GM10248 (cell line): ENCODE measurements around the gene TMOD1.
A peak's percentile ranks its signal among the peaks of the same experiment; 100 is the strongest.

Experiments
- CTCF ChIA-PET: fragments of 300-600 bp; sonication (Branson Sonifier 250); formaldehyde crosslinking; extraction: SDS; loops from one replicate; lab custom pipeline; 2021; ENCODE audit warnings: antibody characterized with exemption; lab: Yijun Ruan, JAX
- POLR2A ChIA-PET: fragments of 350-650 bp; sonication (Branson Sonifier 250); formaldehyde crosslinking; extraction: SDS; loops from one replicate; lab custom pipeline; 2020; ENCODE audit warnings: antibody characterized with exemption; lab: Yijun Ruan, JAX
- DNase-seq: peaks from one replicate; pipeline ENCODE4 v3.0.0; 2012; ENCODE audit errors: extremely low spot score
- TF ChIP-seq, protein P1 (sequence below): IDR thresholded peaks from 2 replicates; pipeline ENCODE4 v1.5.1; 2012; ENCODE audit warnings: mild to moderate bottlenecking, low read depth; ENCODE audit errors: extremely low read depth, missing control alignments, control extremely low read depth

Gene TMOD1

DNA sequence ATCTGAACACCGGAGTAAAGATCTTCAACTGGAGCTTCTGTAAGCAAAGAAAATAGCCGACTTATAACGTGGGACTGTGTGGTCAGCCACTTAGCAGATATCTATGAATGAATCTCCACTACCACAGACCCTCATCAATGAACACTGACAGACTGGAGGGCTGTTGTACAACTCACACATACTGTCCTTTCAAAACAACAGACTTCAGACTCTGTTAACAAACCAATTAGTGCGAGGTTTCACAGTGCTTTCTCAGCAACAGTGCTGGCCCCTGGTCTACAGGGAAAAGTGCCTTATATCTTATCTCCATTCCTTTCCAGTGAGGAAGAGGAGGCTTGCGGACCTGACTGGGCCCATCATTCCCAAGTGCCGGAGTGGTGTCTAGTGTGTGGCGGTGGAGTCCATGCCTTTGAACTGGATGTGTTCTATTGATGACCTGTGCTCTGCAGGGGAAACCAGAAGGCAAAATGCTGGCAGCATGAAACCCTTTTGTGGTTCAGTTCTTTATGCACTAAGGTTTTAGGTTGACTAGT is 97.9 kb downstream of the TMOD1 start:
- DNase-seq: no peak

DNA sequence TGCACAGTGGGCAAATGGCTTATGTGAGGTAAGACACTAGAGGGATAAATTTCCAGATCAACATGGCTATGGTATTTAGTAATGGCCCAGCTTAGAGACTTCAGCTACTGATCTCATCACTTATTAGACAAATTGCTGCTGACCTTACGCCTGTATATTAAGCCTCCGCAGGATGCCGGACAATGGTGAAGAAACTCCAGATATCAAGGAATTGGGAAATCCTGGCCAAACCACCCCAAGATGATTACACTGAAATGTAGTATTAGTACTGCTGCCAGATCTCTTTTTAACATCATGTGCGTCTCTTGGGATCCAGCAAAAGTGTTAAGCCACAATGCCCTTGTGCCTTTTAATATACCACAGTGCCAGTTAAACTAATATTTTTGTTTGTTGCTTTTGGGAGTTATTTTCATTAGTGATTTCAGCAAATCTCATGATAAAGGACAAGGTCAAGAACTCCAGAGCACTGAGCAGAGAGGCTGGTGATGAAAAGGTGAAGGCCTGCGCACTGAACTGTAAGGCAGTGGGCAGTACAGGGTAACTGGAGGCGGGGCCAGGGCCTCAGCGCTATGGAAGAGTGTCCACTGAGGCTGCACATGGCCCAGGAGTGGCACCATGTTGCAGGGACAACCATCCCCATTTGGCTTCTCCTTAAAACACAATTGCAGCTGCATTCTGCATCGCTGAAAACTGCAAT is 99.2 kb downstream of the TMOD1 start:
- TF ChIP-seq, protein P1, sequence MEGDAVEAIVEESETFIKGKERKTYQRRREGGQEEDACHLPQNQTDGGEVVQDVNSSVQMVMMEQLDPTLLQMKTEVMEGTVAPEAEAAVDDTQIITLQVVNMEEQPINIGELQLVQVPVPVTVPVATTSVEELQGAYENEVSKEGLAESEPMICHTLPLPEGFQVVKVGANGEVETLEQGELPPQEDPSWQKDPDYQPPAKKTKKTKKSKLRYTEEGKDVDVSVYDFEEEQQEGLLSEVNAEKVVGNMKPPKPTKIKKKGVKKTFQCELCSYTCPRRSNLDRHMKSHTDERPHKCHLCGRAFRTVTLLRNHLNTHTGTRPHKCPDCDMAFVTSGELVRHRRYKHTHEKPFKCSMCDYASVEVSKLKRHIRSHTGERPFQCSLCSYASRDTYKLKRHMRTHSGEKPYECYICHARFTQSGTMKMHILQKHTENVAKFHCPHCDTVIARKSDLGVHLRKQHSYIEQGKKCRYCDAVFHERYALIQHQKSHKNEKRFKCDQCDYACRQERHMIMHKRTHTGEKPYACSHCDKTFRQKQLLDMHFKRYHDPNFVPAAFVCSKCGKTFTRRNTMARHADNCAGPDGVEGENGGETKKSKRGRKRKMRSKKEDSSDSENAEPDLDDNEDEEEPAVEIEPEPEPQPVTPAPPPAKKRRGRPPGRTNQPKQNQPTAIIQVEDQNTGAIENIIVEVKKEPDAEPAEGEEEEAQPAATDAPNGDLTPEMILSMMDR: no peak
- ChIA-PET CTCF (interaction anchor here (1.0 to 16.8 kb wide), 7 partner anchors 8 to 153 kb away, joined by 4 to 443 read pairs (median 39); partner anchors contain the start of gene TMOD1), POLR2A (no interaction called here)
- DNase-seq: no peak

More for the DNA sequence above, 97.9 kb downstream of the TMOD1 start:
- ChIA-PET POLR2A (interaction anchor here (1.0 kb wide), 1 partner anchor 130 kb away, joined by 3 read pairs; no protein-coding TSS in a partner anchor), CTCF (interaction anchor here (0.7 to 16.8 kb wide), 50 partner anchors 9 to 743 kb away, joined by 3 to 443 read pairs (median 10); partner anchors contain the start of genes NCBP1, TDRD7, TMOD1 and TSTD2)
- TF ChIP-seq, protein P1: no peak

DNA sequence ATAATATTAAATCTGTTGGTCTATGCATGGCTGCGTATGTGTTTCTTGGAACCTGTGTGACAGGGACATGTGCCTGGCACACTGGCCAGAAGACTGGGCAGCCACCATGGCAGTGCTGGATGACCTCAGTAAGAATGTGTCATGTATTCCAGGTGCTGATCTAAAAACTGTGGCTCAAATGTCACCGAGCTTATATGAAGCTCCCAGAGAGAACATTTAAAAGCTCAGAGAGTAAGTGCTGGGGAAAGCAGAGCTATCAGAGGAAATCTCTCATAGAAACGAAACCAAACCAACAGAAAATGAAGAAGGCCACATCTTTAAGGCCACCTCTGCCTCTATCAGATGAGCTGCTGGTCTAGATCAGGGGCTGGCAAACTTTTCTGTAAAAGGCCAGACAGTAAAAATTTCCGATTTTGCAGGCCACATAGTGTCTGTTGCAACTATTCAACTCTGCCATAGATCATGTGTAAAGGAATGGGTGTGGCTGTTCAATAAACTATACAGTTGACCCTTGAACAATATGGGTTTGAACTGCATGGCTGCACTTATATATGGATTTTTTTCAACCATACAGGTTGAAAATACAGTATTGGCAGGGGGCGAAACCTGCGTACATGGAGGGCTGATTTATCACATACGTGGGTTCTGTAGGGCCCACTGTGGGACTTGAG is 99.9 kb downstream of the TMOD1 start:
- ChIA-PET CTCF (interaction anchor here (1.0 to 16.8 kb wide), 6 partner anchors 7 to 142 kb away, joined by 3 to 443 read pairs (median 22); partner anchors contain the start of gene TMOD1), POLR2A (no interaction called here)

DNA sequence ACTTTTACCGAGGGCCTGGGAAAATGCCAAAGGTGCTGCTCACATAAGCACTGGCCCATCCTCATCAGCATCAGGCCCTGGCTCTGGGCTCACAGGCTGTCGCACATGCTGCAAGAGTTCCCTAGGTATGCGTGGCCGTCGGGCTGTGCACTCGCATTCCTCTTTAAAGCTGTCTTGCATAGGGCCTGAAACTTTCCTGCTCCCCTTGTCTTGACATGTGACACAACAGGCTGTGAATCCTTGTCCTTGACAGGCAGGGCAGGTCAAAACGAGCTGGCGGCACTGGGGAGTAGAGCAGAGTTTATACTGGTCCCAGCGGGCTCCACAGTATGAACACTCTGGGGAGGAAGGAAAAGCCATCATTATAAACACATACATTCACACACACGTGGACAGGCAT is 101.0 kb downstream of the TMOD1 start:
- CTCF ChIA-PET: interaction anchor here (1.0 to 16.8 kb wide), 5 partner anchors 10 to 746 kb away, joined by 3 to 443 read pairs (median 3); no protein-coding TSS in a partner anchor
- POLR2A ChIA-PET: no interaction called here
- no peak for DNase-seq
- TF ChIP-seq, protein P1: no peak

More for the DNA sequence above, 99.9 kb downstream of the TMOD1 start:
- DNase-seq: no peak
- TF ChIP-seq, protein P1: no peak

DNA sequence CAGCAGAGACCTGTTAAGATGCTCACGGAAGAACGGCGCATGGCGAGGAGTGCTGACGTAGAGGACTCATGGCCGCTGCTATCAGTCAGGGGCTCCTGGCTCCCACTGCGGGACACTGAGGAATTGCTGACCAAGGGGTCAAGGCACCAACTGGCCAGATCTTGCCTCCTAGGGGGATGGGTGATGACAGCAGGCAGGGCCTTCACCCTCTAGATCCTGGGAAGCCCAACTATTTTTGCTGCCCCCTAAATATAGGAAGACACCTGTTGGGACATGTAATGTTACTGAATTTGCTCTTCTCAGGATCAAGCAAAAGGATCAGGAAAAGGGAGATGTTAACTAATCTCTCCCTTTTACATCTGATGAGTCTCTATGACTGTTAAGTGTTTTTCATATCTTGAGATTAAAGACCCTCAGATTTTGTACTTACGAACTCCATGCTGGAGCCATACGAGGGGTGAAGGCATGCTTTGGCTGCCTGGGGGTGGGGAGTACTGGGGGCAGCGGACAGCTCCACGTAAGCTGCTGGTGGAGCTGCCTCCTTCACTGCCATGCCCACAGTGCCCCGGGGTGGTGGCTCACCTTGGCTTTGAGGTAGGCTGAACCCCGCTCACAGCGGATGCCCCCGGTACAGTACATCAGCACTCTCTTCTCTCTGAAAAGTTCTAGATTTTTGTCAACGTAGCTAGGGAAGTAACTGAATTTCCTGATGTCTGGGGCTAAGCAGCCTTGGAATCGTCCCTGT is 103.6 kb downstream of the TMOD1 start:
- CTCF ChIA-PET: interaction anchor here (1.3 to 16.8 kb wide), 3 partner anchors 10 to 135 kb away, joined by 3 to 443 read pairs (median 39); partner anchors contain the start of gene TMOD1
- TF ChIP-seq, protein P1: no peak
- no peak for DNase-seq
- POLR2A ChIA-PET: no interaction called here

DNA sequence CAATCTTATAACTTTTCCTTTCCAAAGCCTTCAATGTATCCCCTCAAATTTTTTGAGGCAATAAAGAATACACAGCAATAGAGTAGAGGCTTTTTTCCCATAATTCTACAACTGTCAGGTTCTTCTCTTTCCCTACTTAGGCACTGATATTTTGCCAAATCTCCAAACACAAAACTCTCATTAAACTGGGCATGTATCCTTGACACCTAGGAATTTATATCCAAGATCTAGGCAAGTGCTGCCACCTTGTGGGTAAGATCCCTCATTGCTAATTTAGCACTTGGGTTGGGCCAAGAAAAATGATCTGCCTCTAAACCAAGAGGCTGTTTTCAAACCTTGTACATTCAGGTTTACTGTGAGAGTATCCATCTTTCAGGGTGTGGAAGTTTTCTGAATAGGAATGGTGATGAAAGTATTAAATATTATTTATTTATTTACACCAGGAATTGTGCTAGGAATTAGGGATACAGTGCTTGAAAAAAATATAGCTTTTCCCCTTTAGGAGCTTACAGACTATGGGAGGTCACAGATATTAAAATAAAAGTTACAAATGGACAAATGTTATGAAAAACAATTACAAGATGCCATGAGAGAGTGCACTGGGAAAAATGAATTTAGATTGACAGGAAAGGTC is 114.1 kb downstream of the TMOD1 start:
- POLR2A ChIA-PET: no interaction called here
- peak; percentile 63 for DNase-seq
- CTCF ChIA-PET: interaction anchor here (0.6 to 13.7 kb wide), 59 partner anchors 8 to 761 kb away, joined by 3 to 402 read pairs (median 5); partner anchors contain the start of genes NCBP1, TMOD1, TSTD2 and XPA
- TF ChIP-seq, protein P1: peak; percentile 82
